Glutamatergic neuron (in vitro differentiated cells): Measurements from ENCODE around the gene PPIL6. TPM values are rescaled to one million over a fixed set of nuclear protein-coding genes. Genes with fewer than 3 reads are reported as not detected.
A peak's percentile ranks its signal among the peaks of the same experiment; 100 is the strongest.

ENCODE experiments used
- DNase-seq: peaks from one replicate; pipeline ENCODE4 v3.0.0; 2022
- H3K27ac Mint-ChIP-seq: one replicate; pipeline ENCODE4 v1.8.0; 2020; ENCODE audit warnings: mild to moderate bottlenecking, mixed read lengths, inconsistent platforms; ENCODE audit not compliant: unreplicated experiment
- H3K27me3 Mint-ChIP-seq: one replicate; pipeline ENCODE4 v1.8.0; 2020; ENCODE audit warnings: mild to moderate bottlenecking, moderate library complexity, mixed read lengths, inconsistent platforms; ENCODE audit not compliant: unreplicated experiment
- H3K36me3 Mint-ChIP-seq: one replicate; pipeline ENCODE4 v1.8.0; 2020; ENCODE audit warnings: mild to moderate bottlenecking, mixed read lengths, inconsistent platforms; ENCODE audit not compliant: unreplicated experiment
- H3K4me1 Mint-ChIP-seq: one replicate; pipeline ENCODE4 v1.8.0; 2020; ENCODE audit warnings: mild to moderate bottlenecking, low read depth, mixed read lengths, inconsistent platforms; ENCODE audit not compliant: unreplicated experiment
- H3K4me3 Mint-ChIP-seq: one replicate; pipeline ENCODE4 v1.8.0; 2020; ENCODE audit warnings: mild to moderate bottlenecking, mixed read lengths, inconsistent platforms; ENCODE audit not compliant: unreplicated experiment
- H3K9me3 Mint-ChIP-seq: one replicate; pipeline ENCODE4 v1.8.0; 2020; ENCODE audit warnings: mild to moderate bottlenecking, moderate library complexity, mixed read lengths, inconsistent platforms; ENCODE audit not compliant: unreplicated experiment
- CTCF ChIP-seq: fragments of 200-600 bp; sonication (generic); IDR thresholded peaks from one replicate; pipeline ENCODE4 v1.5.0; 2021; ENCODE audit not compliant: partially characterized antibody, unreplicated experiment
- long read RNA-seq: library from polyadenylated mRNA; unstranded; transcript quantifications from one replicate; pipeline ENCODE4 v2.0.0, GENCODE V29; 2020; ENCODE audit not compliant: unreplicated experiment
- total RNA-seq: library from RNA; stranded (reverse); fragmentation: NEBNext Ultra II Directional; extraction: Animal tissue kit (Norgen Biotek cat#: 25700); gene quantifications from one replicate; pipeline ENCODE4 v1.2.1, GENCODE V29; 2021; ENCODE audit not compliant: unreplicated experiment

The PPIL6 gene
- 0.83 TPM for total RNA-seq
- long read RNA-seq, partial matches to known transcripts = 0 of 1 reads
- long read RNA-seq, other reads (novel, unspliced or antisense) = 1 of 1 reads

- Mint-ChIP-seq H3K9me3 (peaks cover 18% of the 10 kb centered on the region), H3K36me3 (no peaks in the 10 kb centered on the region), H3K4me1 (no peaks in the 10 kb centered on the region), H3K4me3 (peak within 1 kb of the TSS; percentile 89), H3K27me3 (peaks cover 21% of the 10 kb centered on the region), H3K27ac (peak within 1 kb of the TSS; percentile 64)
- peak; percentile 88 for DNase-seq
- peak; percentile 41 for TF ChIP-seq CTCF
Observed at GRCh38 chr6:109440331-109441068, at the start of gene PPIL6, which contains the start of gene SMPD2. Gene PPIL6 (minus strand): TSS chr6:109440628. CDS start chr6:109440590, 38 bp downstream. Gene SMPD2 (plus strand): TSS chr6:109440724. CDS start chr6:109441122, 398 bp downstream.

- Mint-ChIP-seq H3K27me3 (peaks cover 4% of the 10 kb centered on the region), H3K36me3 (no peaks in the 10 kb centered on the region), H3K4me1 (peaks cover 10% of the 10 kb centered on the region), H3K27ac (no peak overlapping the region), H3K9me3 (peaks cover 3% of the 10 kb centered on the region), H3K4me3 (no peak overlapping the region)
- DNase-seq = no peak
- TF ChIP-seq CTCF = no peak
Observed at GRCh38 chr6:109488001-109488400, 47.6 kb upstream of the PPIL6 start.

- no peak for TF ChIP-seq CTCF
- H3K9me3 Mint-ChIP-seq = peaks cover 3% of the 10 kb centered on the region
- no peaks in the 10 kb centered on the region for H3K36me3 Mint-ChIP-seq
- H3K27ac Mint-ChIP-seq = no peak overlapping the region
- H3K4me3 Mint-ChIP-seq = no peak overlapping the region
- peaks cover 5% of the 10 kb centered on the region for H3K4me1 Mint-ChIP-seq
- peaks cover 6% of the 10 kb centered on the region for H3K27me3 Mint-ChIP-seq
- no peak for DNase-seq
Observed at GRCh38 chr6:109486068-109486467, 45.6 kb upstream of the PPIL6 start.

GRCh38 chr6:109485266-109485935, 45.0 kb upstream of the PPIL6 start:
- Mint-ChIP-seq H3K36me3 (no peaks in the 10 kb centered on the region), H3K4me1 (no peaks in the 10 kb centered on the region), H3K4me3 (no peak overlapping the region), H3K27ac (no peak overlapping the region), H3K27me3 (peaks cover 6% of the 10 kb centered on the region), H3K9me3 (peaks cover 3% of the 10 kb centered on the region)
- no peak for TF ChIP-seq CTCF
- DNase-seq = no peak

- H3K4me1 Mint-ChIP-seq = peaks cover 3% of the 10 kb centered on the region
- peaks cover 6% of the 10 kb centered on the region for H3K27me3 Mint-ChIP-seq
- no peak overlapping the region for H3K27ac Mint-ChIP-seq
- peak overlapping the region; percentile 89 for H3K4me3 Mint-ChIP-seq
- TF ChIP-seq CTCF = no peak
- peaks cover 3% of the 10 kb centered on the region for H3K36me3 Mint-ChIP-seq
- peaks cover 3% of the 10 kb centered on the region for H3K9me3 Mint-ChIP-seq
- DNase-seq = no peak
Observed at GRCh38 chr6:109484122-109484521, 43.7 kb upstream of the PPIL6 start.
